Stimulated activated effector memory CD8-positive, alpha-beta T cell treated with anti-CD3 and anti-CD28 coated beads, Interleukin-12 subunit alpha, Interleukin-12 subunit beta, amount 100 ng/mL, for 72 hours (primary cell): Measurements from ENCODE around the gene SPSB2.

ENCODE experiments used
- ATAC-seq: fragments of 150-1000 bp; cut with Tn5 transposase; 2 replicates; pipeline ENCODE4 v1.10.0; 2021
- DNase-seq, 2 donors: peaks; one replicate each; pipeline ENCODE4 v3.0.0; 2021 to 2022; ENCODE audit warnings: low spot score in 2 of 2
- H3K27ac Mint-ChIP-seq: one replicate; pipeline ENCODE4 v1.8.0; 2022; ENCODE audit warnings: mild to moderate bottlenecking, mixed read lengths
- H3K36me3 Mint-ChIP-seq: one replicate; pipeline ENCODE4 v1.8.0; 2022; ENCODE audit warnings: mild to moderate bottlenecking, mixed read lengths
- H3K4me1 Mint-ChIP-seq: one replicate; pipeline ENCODE4 v1.8.0; 2022; ENCODE audit warnings: mixed read lengths
- H3K4me3 Mint-ChIP-seq: one replicate; pipeline ENCODE4 v1.8.0; 2022; ENCODE audit warnings: mild to moderate bottlenecking, mixed read lengths
- H3K9me3 Mint-ChIP-seq: one replicate; pipeline ENCODE4 v1.8.0; 2022; ENCODE audit warnings: mixed read lengths

SPSB2 gene

DNA sequence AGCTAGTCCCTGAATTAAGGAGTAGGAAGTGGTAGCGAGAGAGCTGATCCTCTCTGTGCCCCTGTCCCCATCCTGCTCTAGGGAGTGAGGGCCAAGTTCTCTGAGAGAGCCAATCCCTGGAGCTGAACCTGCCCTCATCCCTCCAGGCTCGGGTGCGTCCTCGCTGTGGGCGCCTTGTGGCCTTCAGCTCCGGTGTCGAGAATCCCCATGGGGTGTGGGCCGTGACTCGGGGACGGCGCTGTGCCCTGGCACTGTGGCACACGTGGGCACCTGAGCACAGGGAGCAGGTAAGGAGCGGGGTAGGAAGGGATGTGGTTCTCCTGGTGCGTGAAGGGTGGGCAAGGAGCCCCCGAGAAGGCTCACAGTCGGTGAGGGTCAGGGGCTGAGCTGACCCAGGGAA, 34.2 kb downstream of the SPSB2 start:
- ATAC-seq (no peak), DNase-seq (no peak)
- Mint-ChIP-seq H3K27ac (no peak overlapping the region), H3K36me3 (no peaks in the 10 kb centered on the region), H3K9me3 (no peaks in the 10 kb centered on the region), H3K4me3 (no peak overlapping the region), H3K4me1 (peaks cover 18% of the 10 kb centered on the region)

DNA sequence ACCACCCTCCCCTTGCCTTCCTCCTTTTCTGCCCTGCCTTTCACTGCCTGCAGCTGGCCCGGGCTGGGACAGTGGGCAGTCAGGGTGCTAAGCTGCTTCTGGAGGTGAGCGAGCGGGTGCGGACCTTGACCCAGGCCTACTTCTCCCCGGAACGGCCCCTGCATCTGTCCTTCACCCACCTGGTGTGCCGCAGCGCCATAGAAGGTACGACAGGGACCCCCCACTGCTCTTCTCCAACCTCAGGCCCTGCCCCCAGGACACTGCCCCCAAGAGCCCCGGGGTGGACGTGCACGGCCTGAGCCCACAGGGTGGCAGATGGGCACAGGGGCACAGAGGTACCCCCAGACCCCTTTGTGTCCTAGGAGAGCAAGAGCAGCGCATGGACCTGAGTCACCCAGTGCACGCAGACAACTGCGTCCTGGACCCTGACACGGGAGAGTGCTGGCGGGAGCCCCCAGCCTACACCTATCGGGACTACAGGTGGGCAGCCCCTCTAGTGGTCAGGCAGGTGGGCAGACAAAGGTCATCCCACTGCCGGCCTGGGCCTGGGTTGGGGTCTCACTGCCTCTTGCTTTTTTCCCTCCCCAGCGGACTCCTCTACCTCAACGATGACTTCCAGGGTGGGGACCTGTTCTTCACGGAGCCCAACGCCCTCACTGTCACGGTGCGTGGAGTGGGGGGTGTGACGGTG, 35.6 kb downstream of the SPSB2 start:
- H3K36me3 Mint-ChIP-seq = no peaks in the 10 kb centered on the region
- H3K4me1 Mint-ChIP-seq = peaks cover 18% of the 10 kb centered on the region
- no peaks in the 10 kb centered on the region for H3K9me3 Mint-ChIP-seq
- H3K4me3 Mint-ChIP-seq = no peak overlapping the region
- DNase-seq (no peak), ATAC-seq (no peak)
- no peak overlapping the region for H3K27ac Mint-ChIP-seq

DNA sequence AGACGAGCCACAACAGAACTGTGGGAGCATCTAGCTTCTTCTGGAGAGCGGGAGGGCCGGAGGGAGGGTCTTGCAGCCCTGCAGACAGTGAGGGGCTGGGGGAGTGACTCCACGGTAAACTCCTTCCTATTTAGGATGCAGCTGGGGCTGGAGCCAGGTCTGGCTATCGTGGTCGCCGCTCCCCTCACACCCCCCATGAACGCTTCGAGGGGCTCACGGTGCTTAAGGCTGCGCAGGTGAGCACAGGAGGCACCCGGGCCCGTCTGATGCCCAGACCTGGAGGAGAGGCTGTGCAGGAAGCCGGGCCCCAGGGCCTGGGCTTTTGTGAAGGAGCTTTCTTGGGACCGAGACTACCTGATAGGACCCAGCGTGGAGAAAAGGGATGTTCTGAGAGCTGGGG, 36.3 kb downstream of the SPSB2 start:
- DNase-seq (no peak), ATAC-seq (no peak)
- Mint-ChIP-seq H3K4me1 (peaks cover 18% of the 10 kb centered on the region), H3K27ac (no peak overlapping the region), H3K36me3 (no peaks in the 10 kb centered on the region), H3K9me3 (no peaks in the 10 kb centered on the region), H3K4me3 (no peak overlapping the region)

DNA sequence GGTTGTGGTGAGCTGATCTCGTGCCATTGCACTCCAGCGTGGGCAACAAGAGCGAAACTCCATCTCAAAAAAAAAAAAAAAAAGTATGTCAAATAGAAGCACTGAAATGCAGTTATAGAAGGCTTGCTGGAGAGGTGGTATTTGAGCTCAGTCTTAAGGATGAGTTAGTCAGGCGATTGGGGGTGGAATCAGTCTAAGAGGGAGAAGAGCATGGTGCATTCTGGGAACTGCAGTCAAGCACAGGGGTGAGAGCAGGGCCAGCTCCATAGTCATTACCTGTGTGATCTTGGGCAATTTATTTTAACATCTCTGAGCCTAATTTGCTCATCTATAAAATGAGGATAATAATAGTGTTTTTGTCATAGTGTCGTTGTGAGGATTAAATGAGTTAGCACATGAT, 38.2 kb downstream of the SPSB2 start:
- no peak for ATAC-seq
- no peak overlapping the region for H3K4me3 Mint-ChIP-seq
- no peak for DNase-seq
- H3K9me3 Mint-ChIP-seq = no peaks in the 10 kb centered on the region
- H3K36me3 Mint-ChIP-seq = no peaks in the 10 kb centered on the region
- H3K27ac Mint-ChIP-seq = no peak overlapping the region
- peaks cover 18% of the 10 kb centered on the region for H3K4me1 Mint-ChIP-seq

DNA sequence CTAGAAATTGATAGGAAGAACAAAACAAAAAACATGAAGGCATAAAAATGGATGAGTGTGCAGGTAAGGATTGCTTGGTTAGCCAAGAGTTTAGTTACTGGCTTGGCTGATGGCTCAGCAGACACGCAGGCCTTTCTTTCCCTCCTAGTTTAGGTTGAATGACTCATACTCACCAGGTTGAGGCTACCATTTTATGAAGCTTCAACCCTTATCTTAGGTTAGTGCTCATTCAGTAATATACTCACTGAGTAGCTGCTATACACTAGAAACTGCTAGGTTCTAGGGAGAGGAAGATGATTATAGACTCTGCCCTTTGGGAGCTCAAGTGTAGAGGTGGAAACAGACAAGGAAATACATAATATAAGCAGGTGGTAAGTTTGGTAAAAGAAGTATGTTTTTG, 38.8 kb downstream of the SPSB2 start:
- H3K9me3 Mint-ChIP-seq = no peaks in the 10 kb centered on the region
- H3K4me1 Mint-ChIP-seq = peaks cover 23% of the 10 kb centered on the region
- H3K36me3 Mint-ChIP-seq = peaks cover 5% of the 10 kb centered on the region
- H3K27ac Mint-ChIP-seq = no peak overlapping the region
- H3K4me3 Mint-ChIP-seq = no peak overlapping the region
- ATAC-seq = peak; percentile 36
- DNase-seq = no peak

DNA sequence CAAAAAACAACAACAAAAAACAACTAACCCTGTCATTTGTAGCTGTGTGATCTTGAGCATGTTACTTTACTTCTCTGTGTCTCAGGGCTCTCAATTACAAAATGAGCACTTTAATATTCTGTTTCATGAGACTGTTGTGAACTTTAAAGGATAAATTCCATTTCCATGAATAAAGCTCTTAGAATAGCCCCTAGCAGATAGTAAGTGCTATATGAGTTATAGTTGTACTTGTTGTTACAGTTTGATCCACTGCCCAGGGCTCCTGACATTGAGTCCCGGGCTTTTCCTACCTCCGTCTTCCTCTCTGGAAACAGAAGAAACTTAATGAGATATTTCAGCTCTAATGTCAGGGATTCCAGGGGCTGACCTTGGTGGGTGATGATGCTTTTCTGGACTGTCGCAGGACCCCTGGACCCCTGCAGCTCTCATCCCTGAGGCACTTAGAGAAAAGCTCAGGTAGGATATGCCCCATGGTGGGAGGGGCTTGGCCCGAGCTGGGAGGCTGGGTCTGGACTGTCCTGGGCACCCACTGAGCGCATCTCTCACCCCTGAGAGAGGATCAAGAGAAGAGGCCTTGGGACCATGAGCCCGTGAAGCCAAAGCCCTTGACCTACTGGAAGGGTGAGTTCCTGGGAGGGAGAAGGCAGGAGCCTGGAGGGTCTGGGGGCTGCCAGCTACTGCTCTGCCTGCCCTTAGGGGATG, 39.8 kb downstream of the SPSB2 start:
- DNase-seq (no peak), ATAC-seq (no peak)
- Mint-ChIP-seq H3K27ac (no peak overlapping the region), H3K36me3 (peaks cover 9% of the 10 kb centered on the region), H3K9me3 (no peaks in the 10 kb centered on the region), H3K4me1 (peaks cover 30% of the 10 kb centered on the region), H3K4me3 (no peak overlapping the region)

DNA sequence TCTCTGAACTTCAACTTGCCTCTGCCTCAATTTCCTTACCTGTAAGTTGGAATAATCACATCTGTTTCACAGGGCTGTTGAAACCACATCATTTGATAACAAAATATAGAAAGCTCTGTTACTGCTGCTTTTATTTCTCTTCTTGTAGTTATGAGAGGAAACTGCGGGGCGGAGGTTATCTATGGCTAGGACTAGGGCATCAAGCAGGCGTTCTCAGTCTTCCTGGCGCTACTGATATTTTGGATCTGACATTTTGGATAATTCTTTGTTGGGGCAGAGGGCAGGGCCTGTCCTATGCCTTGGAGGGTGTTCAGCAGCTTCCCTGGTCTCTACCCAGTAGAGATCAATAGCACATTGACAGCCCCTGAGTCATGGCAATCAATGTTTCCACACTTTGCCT, 41.0 kb downstream of the SPSB2 start:
- Mint-ChIP-seq H3K27ac (peak overlapping the region; percentile 56), H3K4me1 (peaks cover 42% of the 10 kb centered on the region), H3K9me3 (no peaks in the 10 kb centered on the region), H3K36me3 (peaks cover 9% of the 10 kb centered on the region), H3K4me3 (no peak overlapping the region)
- DNase-seq (no peak), ATAC-seq (no peak)

DNA sequence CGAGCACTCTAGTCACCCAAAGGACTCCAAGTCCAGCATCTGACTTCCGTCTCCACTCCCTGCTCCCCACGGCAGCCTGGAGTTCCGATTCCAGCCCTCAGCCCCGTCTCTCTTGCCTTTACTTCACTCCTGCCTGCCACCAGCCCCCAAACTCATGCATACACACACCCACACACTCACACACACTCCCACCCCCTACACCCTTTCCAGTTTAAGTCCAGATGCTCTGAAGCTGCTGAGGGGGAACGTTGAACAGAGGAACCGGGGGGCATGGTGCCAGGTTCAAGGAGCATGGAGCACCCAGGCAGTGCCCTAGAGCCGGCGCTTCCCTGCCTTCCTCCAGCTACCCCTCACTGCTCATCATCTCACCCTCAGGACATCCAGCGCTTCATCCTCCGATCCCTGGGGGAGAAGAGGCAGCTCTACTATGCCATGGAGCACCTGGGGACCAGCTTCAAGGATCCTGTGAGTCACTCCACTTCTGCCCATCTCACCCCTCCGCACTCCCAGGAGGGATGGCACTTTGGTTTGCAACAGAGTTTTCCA, 41.6 kb downstream of the SPSB2 start:
- Mint-ChIP-seq H3K36me3 (peaks cover 9% of the 10 kb centered on the region), H3K4me3 (no peak overlapping the region), H3K27ac (peak overlapping the region; percentile 56), H3K4me1 (peaks cover 48% of the 10 kb centered on the region), H3K9me3 (no peaks in the 10 kb centered on the region)
- ATAC-seq = no peak
- DNase-seq = no peak

DNA sequence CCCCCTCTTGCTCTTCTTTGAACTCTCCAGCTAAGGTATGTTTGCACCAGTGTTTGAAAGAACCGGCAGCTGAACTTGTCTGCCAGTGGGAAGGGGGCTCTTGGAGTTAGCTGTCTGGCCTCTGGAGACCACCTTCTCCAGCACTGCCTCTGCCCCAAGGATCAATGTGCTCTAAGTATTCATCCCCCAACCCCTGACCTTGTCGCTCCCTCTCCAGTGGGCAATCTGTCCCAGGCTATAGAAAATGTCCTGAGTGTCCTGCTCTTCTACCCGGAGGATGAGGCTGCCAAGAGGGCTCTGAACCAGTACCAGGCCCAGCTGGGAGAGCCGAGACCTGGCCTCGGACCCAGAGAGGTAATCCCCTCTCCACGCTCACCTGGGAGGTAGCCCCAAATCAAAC, 42.1 kb downstream of the SPSB2 start:
- Mint-ChIP-seq H3K4me1 (peaks cover 48% of the 10 kb centered on the region), H3K9me3 (no peaks in the 10 kb centered on the region), H3K36me3 (peaks cover 9% of the 10 kb centered on the region), H3K4me3 (no peak overlapping the region), H3K27ac (no peak overlapping the region)
- ATAC-seq (no peak), DNase-seq (no peak)

DNA sequence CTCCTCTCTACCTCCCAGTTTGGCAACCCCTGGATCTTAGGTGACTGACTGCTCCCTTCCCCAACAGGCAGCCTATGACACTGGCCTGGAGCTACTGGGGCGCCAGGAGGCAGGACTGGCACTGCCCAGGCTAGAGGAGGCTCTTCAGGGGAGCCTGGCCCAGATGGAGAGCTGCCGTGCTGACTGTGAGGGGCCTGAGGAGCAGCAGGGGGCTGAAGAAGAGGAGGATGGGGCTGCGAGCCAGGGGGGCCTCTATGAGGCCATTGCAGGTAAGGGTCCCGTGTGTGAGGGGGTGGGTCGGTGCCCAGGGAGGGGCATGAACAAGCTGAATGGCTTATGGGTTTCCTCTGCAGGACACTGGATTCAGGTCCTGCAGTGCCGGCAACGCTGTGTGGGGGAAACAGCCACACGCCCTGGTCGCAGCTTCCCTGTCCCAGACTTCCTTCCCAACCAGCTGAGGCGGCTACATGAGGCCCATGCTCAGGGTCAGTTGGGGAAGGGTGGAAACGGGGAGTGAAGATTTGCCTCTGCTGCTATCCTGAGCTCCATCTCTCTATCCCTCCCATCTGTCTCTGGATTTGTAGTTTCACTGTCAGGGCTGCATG, 42.7 kb downstream of the SPSB2 start:
- Mint-ChIP-seq H3K4me1 (peaks cover 47% of the 10 kb centered on the region), H3K36me3 (peaks cover 9% of the 10 kb centered on the region)
- no peak for ATAC-seq

DNA sequence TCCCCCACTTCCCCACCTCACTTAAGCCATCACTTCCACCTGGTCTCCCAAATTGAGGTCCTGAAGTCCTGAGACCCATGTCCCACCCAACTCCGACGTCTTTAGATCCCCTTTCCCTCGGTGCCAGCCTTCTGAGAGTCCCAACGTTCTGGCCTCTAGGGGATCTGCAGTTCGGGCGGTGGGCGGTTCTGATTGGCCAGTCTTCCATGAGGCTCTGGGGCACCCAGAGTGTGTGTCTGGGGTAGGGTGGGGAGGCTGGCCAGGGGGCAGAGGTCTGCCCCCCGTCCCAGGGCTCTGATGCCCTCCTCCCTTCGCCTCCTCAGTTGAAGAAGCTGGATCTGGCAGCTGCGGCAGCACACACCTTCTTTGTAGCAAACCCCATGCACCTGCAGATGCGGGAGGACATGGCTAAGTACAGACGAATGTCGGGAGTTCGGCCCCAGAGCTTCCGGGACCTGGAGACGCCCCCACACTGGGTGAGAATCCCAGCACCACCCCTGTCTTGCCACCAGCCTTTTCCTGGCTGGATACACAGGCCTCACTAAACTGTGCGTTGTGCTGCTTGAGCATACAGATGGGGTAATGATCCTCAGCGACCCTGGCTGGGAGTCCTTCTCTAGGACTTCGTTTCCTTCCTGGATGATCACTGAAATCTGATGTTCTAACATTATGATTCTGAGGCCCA, 43.4 kb downstream of the SPSB2 start:
- Mint-ChIP-seq H3K9me3 (no peaks in the 10 kb centered on the region), H3K4me1 (peaks cover 49% of the 10 kb centered on the region), H3K27ac (peak overlapping the region; percentile 92), H3K4me3 (peak overlapping the region; percentile 91), H3K36me3 (peaks cover 9% of the 10 kb centered on the region)
- ATAC-seq (no peak), DNase-seq (no peak)

More for the DNA sequence above, 42.7 kb downstream of the SPSB2 start:
- no peak overlapping the region for H3K27ac Mint-ChIP-seq
- H3K4me3 Mint-ChIP-seq = peak overlapping the region; percentile 91
- no peaks in the 10 kb centered on the region for H3K9me3 Mint-ChIP-seq
- no peak for DNase-seq

DNA sequence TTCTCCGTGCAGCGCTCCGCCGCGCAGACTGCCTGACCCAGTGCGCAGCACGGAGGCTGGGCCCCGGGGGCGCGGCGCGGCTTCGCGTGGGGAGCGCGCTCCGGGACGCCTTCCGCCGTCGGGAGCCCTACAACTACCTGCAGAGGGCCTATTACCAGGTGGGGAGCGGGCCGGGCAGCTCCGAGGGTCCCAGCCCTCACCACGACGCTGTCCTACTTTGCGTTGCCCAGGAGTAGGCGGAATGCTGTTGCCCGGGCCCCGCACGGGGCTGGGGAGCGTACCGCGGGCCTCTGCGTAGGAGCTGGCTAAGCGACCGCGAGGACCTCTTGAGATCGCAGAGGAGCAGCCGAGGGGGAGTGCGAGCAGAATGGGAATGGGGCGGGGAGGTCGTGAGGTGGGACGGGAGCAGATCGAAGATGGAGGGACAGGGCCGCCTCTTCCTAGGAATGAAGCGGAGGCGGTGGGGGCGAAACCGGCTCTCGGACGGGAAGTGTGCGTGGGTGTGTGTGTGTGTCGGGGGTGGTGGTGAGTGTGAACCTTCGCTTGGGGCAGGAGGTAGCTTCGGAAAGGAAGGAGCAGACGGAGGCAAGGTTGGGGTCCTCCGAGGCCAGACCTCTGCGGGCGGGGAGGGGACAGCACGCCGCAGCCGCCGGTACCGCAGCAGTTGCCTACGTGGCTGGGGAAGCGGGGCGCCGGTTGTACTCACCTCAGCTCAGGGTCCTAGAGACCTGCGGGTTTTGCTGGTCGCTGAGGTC, 44.1 kb downstream of the SPSB2 start:
- no peaks in the 10 kb centered on the region for H3K9me3 Mint-ChIP-seq
- H3K4me1 Mint-ChIP-seq = peaks cover 43% of the 10 kb centered on the region
- H3K27ac Mint-ChIP-seq = peak overlapping the region; percentile 92
- DNase-seq = peak in 1 of 2 donors; percentile 66
- H3K36me3 Mint-ChIP-seq = peaks cover 9% of the 10 kb centered on the region
- ATAC-seq = peak; percentile 58
- H3K4me3 Mint-ChIP-seq = peak overlapping the region; percentile 91

DNA sequence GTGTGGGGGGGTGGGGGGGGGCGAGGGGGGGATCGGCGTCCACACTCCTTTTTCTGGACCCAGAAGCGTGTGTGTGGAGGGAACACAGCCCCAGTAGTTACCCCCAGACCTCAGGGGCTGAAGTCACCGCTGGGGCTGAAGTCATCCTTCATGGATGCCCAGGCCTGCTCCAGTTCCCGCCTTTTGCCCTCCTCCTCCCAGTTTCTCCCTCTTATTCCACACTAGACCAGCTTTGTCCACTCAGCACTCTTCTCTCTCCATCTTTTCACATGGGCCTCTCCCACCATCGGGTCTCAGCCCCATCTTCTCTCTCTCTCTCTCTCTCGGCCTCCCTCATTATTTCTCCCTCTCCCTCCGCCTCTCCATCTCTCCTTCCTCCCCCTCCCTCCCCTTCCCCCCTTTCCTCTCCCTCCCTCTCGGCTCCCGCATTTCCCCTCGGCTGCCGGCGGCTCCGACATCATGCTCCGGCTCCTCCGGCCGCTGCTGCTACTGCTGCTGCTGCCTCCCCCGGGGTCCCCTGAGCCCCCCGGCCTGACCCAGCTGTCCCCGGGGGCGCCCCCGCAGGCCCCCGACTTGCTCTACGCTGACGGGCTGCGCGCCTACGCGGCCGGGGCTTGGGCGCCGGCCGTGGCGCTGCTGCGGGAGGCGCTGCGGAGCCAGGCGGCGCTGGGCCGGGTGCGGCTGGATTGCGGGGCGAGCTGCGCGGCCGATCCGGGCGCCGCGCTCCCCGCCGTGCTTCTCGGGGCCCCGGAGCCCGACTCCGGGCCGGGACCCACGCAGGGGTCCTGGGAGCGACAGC, 44.9 kb downstream of the SPSB2 start, which contains the start of gene P3H3:
Gene P3H3, plus strand, starts transcription at position 426 of the 799 bp plus-strand sequence. Its CDS starts 34 bp downstream, at position 460.
- peaks cover 9% of the 10 kb centered on the region for H3K36me3 Mint-ChIP-seq
- peak within 1 kb of the TSS; percentile 91 for H3K4me3 Mint-ChIP-seq
- H3K4me1 Mint-ChIP-seq = peaks cover 43% of the 10 kb centered on the region
- DNase-seq = no peak
- H3K27ac Mint-ChIP-seq = peak within 1 kb of the TSS; percentile 92
- no peaks in the 10 kb centered on the region for H3K9me3 Mint-ChIP-seq
- peak; percentile 46 for ATAC-seq

DNA sequence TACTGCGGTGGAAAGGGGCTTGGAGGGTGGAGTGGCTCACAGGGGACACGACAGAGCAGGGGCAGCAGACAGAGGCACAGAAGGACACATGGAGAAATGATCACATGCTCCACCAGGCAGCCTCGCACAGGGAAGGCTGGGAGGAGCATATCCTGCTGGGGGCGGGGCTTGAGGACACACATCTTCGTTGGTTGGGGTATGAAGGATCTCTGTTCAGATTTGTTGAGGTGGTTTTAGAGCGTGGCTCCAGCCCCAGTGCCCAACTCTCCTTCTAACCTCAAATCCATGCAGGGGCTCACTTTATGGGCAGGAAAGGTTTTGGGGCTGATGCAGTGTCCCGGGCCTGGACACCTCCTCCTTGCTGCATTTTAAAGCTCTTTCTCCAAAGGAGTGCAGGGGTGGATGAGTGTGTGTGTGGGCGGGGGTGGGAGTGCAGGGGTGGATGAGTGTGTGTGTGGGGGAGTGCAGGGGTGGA, 45.6 kb downstream of the SPSB2 start:
- peaks cover 9% of the 10 kb centered on the region for H3K36me3 Mint-ChIP-seq
- no peaks in the 10 kb centered on the region for H3K9me3 Mint-ChIP-seq
- H3K27ac Mint-ChIP-seq = peak overlapping the region; percentile 9
- peak; percentile 14 for ATAC-seq
- peak overlapping the region; percentile 91 for H3K4me3 Mint-ChIP-seq
- no peak for DNase-seq
- peaks cover 43% of the 10 kb centered on the region for H3K4me1 Mint-ChIP-seq
